ENCODE measurements around the gene MBLAC2.

MBLAC2 gene

DNA sequence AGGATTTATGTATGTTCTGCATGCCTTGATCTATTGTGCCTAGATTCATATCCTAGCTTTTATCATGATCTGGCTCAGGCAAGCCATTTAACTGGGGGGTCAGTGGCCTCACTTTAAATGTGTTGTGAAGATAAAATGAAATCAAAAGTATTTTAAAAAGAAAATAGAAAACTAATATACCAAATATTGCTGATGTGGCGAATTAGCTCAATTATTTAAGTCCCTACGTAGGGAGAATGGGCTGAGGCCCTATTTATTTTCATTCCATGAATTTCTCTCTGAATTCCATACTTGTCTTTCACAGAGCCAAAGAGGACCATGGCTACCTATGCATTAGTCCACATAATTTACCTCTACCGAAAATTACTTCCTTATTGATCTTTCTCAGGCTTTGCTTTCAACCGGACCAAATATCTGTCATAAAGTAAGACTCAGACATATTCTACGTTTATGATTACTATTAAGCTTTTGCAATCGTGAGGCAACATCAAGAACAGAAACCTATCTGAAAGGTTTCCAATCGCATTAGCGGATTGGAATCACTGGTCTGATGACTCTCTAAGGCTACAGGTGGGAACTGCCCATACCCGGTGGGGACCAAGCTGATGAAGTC lies 1.7 kb downstream of the MBLAC2 start:
- no peak for DNase-seq

DNA sequence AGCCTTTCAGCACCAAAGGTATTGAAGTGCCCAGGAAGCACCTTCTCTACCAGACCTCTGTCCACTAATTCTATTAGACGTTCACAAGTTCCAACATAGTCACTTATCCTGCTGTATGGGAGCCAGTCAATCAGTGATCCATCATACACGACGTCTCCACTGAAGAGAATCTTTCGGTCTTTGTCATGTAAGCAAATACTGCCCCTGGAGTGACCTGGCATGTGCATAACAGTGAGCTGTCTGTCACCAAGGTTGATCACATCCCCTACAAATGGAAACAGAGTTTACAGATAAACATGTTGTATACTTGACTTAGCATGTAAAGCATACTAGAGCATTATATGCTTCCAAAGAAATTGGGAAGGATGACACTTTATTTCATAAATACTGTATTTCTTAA lies 13.3 kb downstream of the MBLAC2 start:
- no peak for DNase-seq

DNA sequence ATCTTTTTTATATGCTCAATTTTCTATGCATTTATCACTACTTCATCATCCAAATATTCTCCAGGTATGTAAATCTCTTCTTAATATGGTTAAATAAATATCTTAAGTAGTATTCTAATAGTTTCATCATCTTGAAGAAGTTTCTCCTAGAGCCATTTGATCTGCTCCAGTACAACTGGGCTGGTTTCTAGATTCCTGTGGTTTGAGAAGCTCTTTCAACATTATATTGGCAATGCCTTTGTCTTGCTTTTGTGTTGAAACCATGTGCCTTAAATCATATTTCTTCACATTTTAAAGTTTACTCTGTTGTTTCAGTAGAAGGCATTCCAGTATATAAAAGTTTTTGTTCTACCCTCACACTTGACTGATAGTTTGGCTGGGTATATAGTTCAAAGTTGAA lies 27.6 kb downstream of the MBLAC2 start:
- no peak for DNase-seq

DNA sequence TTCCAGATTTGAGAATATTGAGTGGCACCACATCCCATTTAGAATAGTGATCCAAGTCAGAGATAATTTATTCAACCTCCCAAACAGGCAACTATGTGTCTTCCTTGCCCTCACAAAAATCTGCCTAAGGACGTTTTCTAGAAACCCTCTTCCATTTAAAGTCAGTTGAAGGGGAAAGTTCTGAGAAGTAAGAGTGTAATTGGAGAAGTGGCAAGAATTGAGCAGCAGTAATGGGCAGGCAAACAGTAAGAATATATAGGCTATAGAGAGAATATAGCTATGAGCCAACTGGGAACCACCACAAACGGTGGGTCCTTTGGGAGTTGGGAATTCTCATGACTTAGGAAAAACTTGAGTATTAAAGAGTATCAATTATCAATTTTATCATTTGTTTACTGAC lies 33.9 kb downstream of the MBLAC2 start:
- no peak for DNase-seq

DNA sequence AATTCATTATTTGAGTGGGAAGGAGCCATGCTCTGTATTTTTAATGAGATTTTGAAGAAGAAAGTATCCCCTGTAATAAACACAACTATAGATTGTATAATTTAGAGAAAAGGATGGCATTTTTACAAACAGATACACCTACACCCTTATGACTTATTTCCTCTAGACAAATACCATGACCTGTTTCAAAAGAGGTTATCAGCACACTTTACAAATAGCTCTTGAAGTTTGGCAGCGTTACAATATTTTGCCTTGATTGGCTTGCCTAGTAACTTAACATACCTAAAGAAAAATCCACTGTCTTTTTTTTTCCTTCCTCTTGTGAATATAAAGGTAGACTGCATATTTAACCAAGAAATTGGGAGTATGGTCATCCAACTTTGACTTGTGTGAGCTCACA lies 36.5 kb downstream of the MBLAC2 start:
- no peak for DNase-seq

DNA sequence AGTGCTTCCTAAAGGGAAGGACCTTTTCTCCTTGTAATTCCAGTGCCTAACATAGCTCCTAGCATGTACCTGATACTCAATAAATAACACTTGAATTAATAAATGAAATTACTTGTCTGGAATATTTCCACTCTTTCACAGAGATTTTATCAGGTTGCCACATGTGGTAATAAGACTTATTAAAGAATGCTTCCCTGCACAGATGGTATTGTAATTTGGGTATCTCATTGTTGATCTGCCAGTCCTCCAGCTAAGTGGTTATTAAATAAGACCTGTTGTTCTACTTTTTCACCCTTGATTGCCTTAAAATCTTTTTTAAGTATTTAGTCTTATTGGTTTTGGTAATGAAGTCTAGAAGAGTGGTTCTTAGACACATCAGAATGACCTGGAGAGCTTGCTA lies 36.9 kb downstream of the MBLAC2 start:
- no peak for DNase-seq

DNA sequence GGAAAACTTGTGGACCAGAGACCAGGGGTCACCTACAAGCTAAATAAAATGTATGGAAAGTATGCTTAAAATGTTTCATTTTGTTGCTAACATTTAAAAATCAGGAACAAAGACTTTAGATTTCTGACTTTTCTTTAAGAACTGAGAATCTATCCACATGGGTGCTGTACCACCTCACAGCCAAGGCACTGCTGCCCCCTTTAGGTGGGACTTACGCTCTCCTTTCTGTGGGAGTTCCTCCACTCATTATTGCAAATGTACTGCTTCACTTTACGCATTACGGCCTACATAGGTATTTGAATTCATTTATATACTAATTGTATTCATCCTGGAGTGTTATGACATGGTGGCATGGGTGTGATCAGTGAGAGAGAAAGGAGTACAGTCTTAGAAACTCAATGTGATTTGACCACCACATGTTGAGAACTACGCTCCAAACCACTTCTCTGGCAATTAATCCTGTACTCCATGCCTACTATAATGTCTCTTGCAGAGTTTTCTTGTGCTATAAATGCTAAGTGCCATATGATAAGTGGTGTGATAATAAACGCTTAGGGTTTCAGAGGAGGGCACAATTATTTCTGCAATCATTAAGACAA lies 40.4 kb downstream of the MBLAC2 start:
- peak in 24 of 56 donors; percentile 0 to 61 (median 17) for DNase-seq

DNA sequence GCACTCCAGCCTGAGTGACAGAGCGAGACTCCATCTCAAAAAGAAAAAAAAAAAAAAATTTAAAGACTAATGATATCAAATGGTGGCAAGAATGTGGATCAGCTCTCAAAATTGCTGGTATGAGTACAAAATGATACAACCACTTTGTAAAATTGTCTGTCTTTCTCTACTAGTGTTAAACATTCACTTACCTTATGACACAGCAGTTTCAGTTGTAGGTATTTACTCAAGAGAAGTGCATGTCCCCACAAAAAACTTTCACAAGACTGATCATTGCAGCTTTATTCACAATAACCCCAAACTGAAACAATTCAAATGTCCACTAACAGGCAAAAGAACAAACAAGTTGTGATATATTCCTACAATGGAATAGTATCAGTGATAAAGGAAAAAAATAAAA lies 50.3 kb downstream of the MBLAC2 start:
- DNase-seq: no peak

DNA sequence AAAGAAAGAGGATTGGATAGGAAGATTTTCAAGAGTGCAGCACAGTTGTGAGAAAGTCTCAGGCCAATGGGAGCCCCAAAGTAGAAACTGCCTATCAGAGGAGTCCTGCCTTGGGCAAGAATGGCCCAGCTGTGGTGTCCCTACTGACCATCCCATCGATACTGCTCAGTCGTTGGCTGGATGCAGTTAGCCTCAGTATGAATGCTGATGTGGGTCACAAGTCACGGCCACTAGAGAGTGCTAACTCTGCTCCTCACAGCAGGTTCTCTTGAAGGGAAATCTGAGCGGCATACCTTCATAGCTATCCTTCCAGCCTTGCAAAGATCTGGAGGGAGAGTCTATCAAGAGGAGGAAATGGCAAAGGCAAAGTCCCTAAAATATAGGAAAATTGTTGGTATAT lies 53.4 kb downstream of the MBLAC2 start:
- no peak for DNase-seq

DNA sequence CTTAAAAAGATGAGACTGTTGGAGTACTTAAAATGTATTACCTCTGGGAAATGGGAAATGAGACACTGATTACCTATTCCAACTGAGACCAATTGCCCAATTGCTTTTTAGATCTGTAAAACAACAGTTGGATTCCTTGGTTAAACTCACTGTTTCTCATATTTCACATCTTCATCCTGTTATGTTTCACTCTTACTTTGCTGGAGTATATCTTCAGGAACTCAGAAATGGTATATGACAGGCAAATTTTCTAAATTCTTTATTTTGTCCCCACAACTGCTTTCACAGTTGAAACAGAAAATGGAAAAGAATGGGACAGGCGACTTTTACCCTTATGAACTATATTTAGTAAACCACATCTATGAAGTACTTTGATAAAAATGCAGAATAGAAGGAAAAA lies 56.4 kb downstream of the MBLAC2 start:
- DNase-seq: no peak

DNA sequence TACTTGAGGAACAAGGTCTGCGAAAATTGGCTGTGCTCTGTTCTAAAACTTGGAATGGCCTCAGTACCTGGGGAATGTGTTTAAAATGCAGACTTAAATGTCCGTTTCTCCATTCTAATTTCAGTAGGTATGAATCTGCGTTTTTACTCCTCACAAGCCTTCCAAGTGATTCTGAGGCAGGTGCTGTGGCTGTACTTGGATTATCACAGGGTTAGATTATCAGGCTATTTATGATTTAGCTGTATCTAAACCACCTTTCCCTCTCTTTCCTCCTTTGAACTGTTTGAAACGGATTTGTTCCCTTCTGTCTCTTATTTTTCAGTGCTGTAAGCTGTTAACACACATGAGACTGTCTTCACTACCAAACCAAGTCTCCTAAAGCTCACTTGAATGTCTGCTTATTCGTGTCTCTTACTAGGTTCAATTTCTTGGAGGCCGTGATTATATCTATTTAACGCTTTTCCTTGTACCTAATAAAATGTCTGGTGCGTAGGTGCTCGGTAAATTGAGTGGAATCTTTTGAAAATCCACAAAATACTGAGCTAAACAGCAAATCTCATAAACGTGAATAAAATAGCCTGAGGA lies 64.3 kb downstream of the MBLAC2 start:
- DNase-seq: peak in 1 of 56 donors; percentile 21

DNA sequence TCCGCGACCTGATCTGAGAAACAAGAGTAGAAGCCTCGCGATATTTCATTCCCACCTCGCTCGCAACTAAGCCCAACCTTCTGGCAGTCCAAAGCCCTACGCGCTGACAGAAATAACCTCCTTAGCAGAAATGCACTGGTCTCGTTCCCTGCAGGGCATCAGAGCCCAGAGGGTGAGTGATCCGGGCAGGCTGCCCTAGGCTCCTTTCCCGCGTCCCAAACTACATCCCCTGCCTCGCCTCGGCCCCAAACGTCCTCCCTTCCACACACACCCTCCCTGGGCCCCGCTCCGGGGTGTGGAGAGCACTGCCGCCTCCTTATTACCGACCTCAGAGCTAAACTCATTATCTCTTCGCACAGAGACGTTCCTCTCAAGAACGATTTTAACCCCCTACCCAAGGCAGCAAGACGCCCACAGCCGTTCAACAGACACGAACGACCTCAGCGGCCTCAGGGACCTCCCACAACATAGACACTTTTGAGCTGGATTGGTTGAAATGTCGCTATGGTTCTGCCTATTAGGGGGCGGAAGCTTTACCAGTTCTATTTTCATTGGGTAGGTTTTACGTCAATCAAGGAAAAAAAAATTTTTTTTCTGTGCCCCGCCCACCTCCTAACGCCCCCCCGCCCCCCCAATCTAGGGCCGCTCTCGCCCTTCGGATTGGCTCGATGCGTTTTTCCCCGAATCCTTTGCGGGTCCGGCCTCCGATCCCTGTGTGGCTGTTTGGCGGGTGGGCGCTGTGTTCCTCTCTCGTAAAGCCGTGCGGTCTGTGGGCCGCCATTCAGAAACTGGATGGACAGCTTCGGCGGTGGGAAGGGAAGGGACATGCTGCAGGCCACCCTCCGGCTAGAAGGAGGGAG lies 65.0 kb downstream of the MBLAC2 start, which contains the start of gene CETN3:
Gene CETN3 (minus strand): TSS at position 439 of the 860 bp plus-strand sequence. CDS start 95 bp downstream, at position 344.
- DNase-seq: peak; percentile 59 to 99 (median 94)

DNA sequence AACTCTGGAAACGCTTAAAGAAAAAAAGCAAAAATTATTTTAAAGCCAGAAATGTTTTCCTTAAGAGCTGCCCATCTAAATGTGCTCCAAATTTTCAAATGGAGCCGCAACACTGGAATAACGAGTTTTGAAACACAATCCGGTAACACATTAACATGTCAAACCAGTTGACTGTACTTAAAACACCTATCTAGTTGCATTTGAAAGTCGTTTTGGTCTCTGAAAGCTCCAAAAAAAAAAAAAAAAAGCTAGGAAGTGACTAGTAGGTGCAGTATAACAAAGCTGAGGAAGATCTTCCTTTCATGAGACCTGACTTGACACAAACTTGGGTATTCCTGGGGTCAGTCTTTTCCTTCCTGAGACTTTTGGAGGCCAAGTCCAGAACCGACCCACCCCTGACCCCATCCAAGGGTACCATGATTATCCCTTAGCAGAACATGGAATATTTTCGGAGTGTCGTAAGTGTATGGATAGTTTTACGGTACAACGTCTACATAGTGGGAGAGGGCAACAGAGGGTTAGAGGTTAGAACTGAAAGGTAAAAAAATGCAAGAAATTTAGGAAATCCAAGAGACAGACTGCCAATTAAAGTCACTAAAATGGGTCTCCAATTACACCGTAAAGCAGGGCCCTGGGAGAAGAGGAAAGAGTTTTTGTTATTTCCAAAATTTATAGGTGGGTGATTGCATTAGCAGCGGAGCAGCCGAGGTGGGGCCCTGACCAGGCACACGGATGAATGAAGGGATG lies 65.8 kb downstream of the MBLAC2 start:
- peak in 1 of 56 donors; percentile 30 for DNase-seq

All from nucleus accumbens (tissue), 56 donors.